MCF 10A (cell line): ENCODE results near the gene KCNK10. TPM values are rescaled to one million over a fixed set of nuclear protein-coding genes. Genes with fewer than 3 reads are reported as not detected.

ENCODE experiments used
- BruUV-seq: library from RNA; stranded (reverse); fragments of 400-500 nt; replicated peaks from 2 replicates; lab custom pipeline; 2021; lab: Mats Ljungman, UMichigan
- CTCF ChIA-PET: fragments of 300-600 bp; sonication (Branson Sonifier 250); formaldehyde crosslinking; extraction: SDS; loops from one replicate; lab custom pipeline; 2021; ENCODE audit warnings: antibody characterized with exemption, inconsistent platforms; lab: Yijun Ruan, JAX
- POLR2A ChIA-PET: fragments of 300-600, 350-650 bp; sonication (Branson Sonifier 250); formaldehyde crosslinking; extraction: SDS; loops from one replicate; lab custom pipeline; 2020; ENCODE audit warnings: antibody characterized with exemption, inconsistent platforms; lab: Yijun Ruan, JAX
- DNase-seq: peaks from one replicate; pipeline ENCODE4 v3.0.0-alpha.2; 2018; ENCODE audit not compliant: unreplicated experiment
- H3K27ac Mint-ChIP-seq: one replicate; pipeline ENCODE4 v1.8.0; 2022; ENCODE audit warnings: mild to moderate bottlenecking, low read depth, mixed read lengths; ENCODE audit not compliant: unreplicated experiment
- H3K27me3 Mint-ChIP-seq: one replicate; pipeline ENCODE4 v1.8.0; 2022; ENCODE audit warnings: mixed read lengths; ENCODE audit not compliant: insufficient read depth, unreplicated experiment
- H3K36me3 Mint-ChIP-seq: one replicate; pipeline ENCODE4 v1.8.0; 2022; ENCODE audit warnings: mild to moderate bottlenecking, moderate library complexity, mixed read lengths; ENCODE audit not compliant: insufficient read depth, unreplicated experiment
- H3K4me1 Mint-ChIP-seq: one replicate; pipeline ENCODE4 v1.8.0; 2022; ENCODE audit warnings: mixed read lengths; ENCODE audit not compliant: insufficient read depth, unreplicated experiment
- H3K4me3 Mint-ChIP-seq: one replicate; pipeline ENCODE4 v1.8.0; 2022; ENCODE audit warnings: mild to moderate bottlenecking, moderate library complexity, mixed read lengths; ENCODE audit not compliant: unreplicated experiment
- H3K9me3 Mint-ChIP-seq: one replicate; pipeline ENCODE4 v1.8.0; 2022; ENCODE audit warnings: mixed read lengths; ENCODE audit not compliant: unreplicated experiment
- intact Hi-C: fragments of 100-400 bp; cut with micrococcal nuclease; formaldehyde crosslinking; loops from 2 replicates; pipeline ENCODE4 v1.14.1; 2022
- total RNA-seq: library from RNA; stranded (reverse); gene quantifications from 2 replicates; pipeline ENCODE4 v1.2.3, GENCODE V29; 2022
- TF ChIP-seq, protein P1 (sequence below): fragments of 200-600 bp; IDR thresholded peaks from one replicate; pipeline ENCODE4 v1.8.0; 2022; ENCODE audit warnings: antibody characterized with exemption, mild to moderate bottlenecking; ENCODE audit not compliant: unreplicated experiment

The KCNK10 gene
- total RNA-seq, 1 experiment from 2014 or later, result not detected

DNA sequence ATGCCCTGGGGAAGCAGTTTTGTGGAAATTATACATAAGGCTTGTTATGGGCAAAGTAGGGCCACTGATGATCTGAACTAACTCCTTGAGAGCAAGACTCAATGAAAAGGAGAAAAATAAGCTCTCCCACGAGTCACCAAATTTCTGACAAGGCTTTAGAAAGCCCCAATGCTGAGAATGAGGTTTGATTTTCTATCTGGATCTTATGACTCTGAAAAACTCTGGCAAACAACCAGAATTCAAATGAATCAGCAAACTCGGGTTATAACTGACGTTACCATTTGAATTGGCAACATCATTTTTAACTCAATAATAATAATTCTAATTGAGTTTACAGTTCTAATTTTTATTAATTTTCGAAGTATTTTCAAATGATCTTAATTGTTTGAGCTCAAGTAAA, 79.1 kb downstream of the KCNK10 start:
- Mint-ChIP-seq H3K9me3 (no peaks in the 10 kb centered on the region), H3K27ac (no peak overlapping the region), H3K4me3 (no peak overlapping the region), H3K27me3 (peaks cover 56% of the 10 kb centered on the region), H3K36me3 (no peaks in the 10 kb centered on the region), H3K4me1 (no peaks in the 10 kb centered on the region)
- CTCF ChIA-PET, result interaction anchor here (0.7 kb wide), 1 partner anchor 54 kb away, joined by 3 read pairs; no protein-coding TSS in a partner anchor
- TF ChIP-seq, protein P1, sequence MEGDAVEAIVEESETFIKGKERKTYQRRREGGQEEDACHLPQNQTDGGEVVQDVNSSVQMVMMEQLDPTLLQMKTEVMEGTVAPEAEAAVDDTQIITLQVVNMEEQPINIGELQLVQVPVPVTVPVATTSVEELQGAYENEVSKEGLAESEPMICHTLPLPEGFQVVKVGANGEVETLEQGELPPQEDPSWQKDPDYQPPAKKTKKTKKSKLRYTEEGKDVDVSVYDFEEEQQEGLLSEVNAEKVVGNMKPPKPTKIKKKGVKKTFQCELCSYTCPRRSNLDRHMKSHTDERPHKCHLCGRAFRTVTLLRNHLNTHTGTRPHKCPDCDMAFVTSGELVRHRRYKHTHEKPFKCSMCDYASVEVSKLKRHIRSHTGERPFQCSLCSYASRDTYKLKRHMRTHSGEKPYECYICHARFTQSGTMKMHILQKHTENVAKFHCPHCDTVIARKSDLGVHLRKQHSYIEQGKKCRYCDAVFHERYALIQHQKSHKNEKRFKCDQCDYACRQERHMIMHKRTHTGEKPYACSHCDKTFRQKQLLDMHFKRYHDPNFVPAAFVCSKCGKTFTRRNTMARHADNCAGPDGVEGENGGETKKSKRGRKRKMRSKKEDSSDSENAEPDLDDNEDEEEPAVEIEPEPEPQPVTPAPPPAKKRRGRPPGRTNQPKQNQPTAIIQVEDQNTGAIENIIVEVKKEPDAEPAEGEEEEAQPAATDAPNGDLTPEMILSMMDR, result no peak
- POLR2A ChIA-PET, result no interaction called here
- no TSS peak for BruUV-seq
- intact Hi-C loops, result no loop called here
- no peak for DNase-seq

DNA sequence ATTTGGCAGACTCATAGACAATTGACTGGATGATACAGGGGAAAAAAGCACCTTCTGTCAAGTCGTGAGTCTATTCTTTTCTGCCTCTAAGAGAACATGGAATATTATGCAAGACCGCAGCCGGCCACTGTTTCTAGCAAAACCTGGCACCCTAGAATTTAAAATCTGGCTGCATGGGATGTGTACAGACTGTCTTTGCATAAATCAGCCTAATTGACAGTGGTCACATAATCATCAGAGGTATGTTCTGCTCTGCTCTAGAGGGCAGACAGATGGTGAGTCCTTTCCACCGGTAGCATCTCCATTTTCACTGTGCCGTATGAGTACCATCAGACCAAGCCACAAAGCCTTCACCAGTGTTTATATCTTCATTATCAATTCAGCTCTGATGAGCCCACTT, 80.6 kb downstream of the KCNK10 start:
- TF ChIP-seq, protein P1, result no peak
- peaks cover 56% of the 10 kb centered on the region for H3K27me3 Mint-ChIP-seq
- BruUV-seq, result no TSS peak
- ChIA-PET POLR2A (no interaction called here), CTCF (no interaction called here)
- no peaks in the 10 kb centered on the region for H3K9me3 Mint-ChIP-seq
- no peak for DNase-seq
- H3K27ac Mint-ChIP-seq, result no peak overlapping the region
- no peaks in the 10 kb centered on the region for H3K4me1 Mint-ChIP-seq
- no peaks in the 10 kb centered on the region for H3K36me3 Mint-ChIP-seq
- no peak overlapping the region for H3K4me3 Mint-ChIP-seq
- intact Hi-C loops, result no loop called here

DNA sequence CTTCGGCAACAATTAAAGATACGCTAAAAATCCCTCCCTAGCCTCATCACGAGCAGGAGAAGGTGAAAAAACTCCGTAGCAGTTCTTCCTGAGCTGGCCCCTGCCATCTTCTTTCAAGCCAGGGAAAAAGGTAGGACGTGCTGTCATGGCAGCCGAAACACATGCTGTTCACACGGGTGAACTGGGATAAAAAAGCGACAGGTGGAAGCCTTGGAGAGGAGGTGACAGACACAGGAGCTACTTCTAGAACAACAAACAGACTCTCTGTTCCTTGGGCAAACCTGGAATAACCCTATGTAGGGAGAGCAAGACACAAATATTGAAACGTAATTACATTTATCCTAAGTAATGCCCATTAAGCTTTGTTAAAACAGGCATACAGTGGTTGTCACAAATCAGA, 81.3 kb downstream of the KCNK10 start:
- Mint-ChIP-seq H3K4me1 (no peaks in the 10 kb centered on the region), H3K27me3 (peaks cover 56% of the 10 kb centered on the region), H3K4me3 (no peak overlapping the region), H3K36me3 (no peaks in the 10 kb centered on the region), H3K9me3 (no peaks in the 10 kb centered on the region), H3K27ac (no peak overlapping the region)
- ChIA-PET CTCF (interaction anchor here (1.4 kb wide), 1 partner anchor 10 kb away, joined by 5 read pairs; no protein-coding TSS in a partner anchor), POLR2A (no interaction called here)
- BruUV-seq, result no TSS peak
- intact Hi-C loops, result no loop called here
- TF ChIP-seq, protein P1, result no peak
- no peak for DNase-seq

DNA sequence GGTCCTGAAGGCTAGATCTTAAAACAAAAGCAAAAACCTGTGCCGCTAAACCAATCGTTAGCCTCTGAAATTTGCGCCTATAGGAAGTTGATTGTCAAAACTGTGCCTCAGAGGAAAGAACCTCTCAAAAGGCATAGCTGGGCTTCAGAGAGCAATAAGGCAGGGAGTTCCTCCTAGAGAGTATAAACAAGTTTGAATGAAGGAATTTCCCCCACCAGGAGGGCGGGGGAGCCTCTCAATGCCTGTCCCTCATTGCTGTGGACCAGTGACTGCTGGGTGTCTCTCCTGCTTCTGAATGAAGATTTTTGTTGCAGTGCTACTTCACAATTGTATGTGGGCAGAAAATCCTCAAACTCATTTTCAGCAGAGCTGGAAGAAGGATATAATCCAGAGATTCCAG, 88.6 kb downstream of the KCNK10 start:
- Mint-ChIP-seq H3K27ac (no peak overlapping the region), H3K4me1 (no peaks in the 10 kb centered on the region), H3K9me3 (peaks cover 8% of the 10 kb centered on the region), H3K4me3 (no peak overlapping the region), H3K36me3 (no peaks in the 10 kb centered on the region), H3K27me3 (peaks cover 24% of the 10 kb centered on the region)
- TF ChIP-seq, protein P1, result no peak
- DNase-seq, result no peak
- CTCF ChIA-PET, result interaction anchor here (0.7 kb wide), 3 partner anchors 38 to 289 kb away, joined by 3 to 4 read pairs (median 3); no protein-coding TSS in a partner anchor
- intact Hi-C loops, result loop anchor here (1.0 to 10.0 kb wide), 2 partner anchors 45 to 290 kb away; no protein-coding TSS in a partner anchor
- POLR2A ChIA-PET, result no interaction called here
- no TSS peak for BruUV-seq
